GM15510 (cell line): Measurements from ENCODE around the gene GBP7.

ENCODE experiments used
- POLR2A ChIP-seq: IDR thresholded peaks from 3 replicates; pipeline ENCODE4 v1.6.1; 2011; ENCODE audit warnings: borderline replicate concordance; ENCODE audit not compliant: insufficient read length; ENCODE audit errors: extremely low read depth

The GBP7 gene

GRCh38 chr1:89179343-89179742, 3.5 kb upstream of the GBP7 start:
- no peak for TF ChIP-seq POLR2A

GRCh38 chr1:89176971-89177370, 1.2 kb upstream of the GBP7 start:
- TF ChIP-seq POLR2A: no peak

- no peak for TF ChIP-seq POLR2A
These were observed 1.3 kb downstream of the GBP7 start for GRCh38 chr1:89174491-89174890.

- no peak for TF ChIP-seq POLR2A
These were observed 3.2 kb downstream of the GBP7 start for GRCh38 chr1:89172468-89173143.

GRCh38 chr1:89171067-89171438, 4.8 kb downstream of the GBP7 start:
- TF ChIP-seq POLR2A: no peak

DNA sequence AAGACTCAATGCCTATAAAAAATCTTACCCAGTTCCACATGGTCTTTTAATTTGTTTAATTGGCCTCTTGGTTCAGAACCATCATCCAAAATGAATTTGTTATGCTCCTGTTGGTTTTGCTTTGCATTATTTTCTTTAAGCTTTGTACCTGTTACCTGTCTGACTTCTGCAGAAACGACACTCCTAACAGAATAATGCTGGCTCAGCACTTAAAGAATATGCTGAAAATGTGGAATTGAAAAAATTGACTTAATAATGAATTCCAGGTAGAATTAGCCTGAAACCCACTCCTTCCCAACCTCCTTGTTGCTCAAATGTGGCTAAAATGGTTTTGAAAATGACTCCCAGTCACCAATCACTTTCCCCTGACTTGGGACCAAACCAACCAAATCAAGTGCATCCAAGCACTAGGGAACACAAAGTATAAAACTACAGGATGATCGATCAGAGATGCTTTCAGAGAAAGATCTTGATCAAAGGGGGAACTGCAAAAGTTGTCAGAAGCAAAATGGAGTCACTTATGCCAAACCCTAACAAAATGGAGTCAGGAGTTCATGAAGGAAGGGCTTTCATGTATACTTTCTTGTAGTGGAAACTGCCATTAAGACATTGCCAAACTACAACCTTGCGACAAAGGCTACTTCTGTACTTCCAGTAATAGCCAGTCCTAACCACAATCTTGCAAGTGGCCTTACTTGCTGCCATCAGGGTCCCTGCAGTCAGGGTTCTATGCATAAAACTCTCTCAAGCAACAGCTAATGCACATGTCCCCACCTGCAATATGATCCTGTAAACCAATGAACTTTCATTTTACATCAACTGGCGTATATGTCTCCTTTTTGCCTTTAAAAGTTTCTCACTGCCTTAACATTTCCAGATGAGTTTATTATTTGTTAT, 5.4 kb downstream of the GBP7 start:
- no peak for TF ChIP-seq POLR2A

DNA sequence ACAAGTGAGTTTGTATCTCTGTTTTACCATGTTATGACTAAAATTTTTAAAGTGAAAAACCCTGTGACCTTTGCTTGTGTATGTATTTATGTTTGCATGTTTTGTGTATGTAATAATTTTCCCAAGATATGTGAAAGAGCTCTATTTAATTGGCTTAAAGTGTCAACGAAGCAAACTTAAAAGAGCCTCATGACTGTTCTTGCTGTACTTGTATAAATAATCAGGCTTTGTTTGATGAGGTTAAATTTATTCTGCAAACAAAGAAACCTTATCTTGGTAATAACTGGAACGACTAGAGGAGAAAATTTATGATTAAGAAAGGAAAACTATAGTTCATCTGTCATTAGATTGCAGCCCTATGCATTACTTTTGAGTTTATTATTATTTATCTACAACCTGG, 6.6 kb downstream of the GBP7 start:
- TF ChIP-seq POLR2A: no peak

DNA sequence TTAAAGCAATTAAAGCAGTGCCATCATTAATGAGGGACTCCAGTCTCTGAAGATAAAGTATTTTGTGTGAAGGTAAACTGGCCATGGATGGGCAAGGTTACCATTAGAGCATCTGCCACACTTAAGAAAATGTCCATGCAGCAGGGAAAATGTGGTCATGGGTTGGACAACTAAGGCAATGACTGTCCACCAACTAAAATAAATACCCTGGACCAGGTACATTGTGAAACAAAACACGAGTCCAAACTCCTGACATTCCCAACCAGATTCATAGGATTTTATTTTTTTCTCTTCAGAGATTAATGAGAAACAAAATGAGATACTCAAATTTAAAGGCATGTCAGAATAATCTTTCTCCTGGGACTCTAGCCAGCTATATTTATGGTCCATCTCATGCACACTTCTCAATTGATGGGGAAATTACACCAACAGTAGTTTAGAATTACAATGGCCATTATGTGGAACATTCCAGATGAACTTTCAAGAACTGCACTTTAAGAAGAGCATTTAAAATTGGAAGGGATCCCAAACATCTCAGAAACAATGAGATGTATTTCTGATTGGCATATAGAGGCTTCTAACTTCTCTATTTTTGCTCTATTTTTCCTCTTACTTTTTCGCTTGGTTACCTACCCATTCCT, 8.1 kb downstream of the GBP7 start:
- no peak for TF ChIP-seq POLR2A

GRCh38 chr1:89166705-89167104, 9.1 kb downstream of the GBP7 start:
- TF ChIP-seq POLR2A: no peak

DNA sequence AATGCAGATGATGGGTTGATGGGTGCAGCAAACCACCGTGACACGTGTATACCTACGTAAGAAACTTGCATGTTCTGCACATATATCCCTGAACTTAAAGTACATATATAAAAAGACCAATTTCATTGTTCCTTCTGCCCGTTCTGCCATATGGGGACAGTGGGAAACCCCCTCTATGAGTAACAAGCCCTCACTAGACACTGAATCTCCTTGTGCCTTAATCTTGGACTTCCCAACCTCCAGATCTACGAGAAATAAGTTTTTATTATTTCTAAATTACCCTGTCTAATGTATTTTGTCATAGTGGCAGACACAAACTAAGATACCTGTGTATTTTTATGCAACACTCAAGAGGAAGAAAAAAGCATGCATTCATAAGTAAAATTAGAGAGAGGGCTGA, 10.0 kb downstream of the GBP7 start:
- no peak for TF ChIP-seq POLR2A

DNA sequence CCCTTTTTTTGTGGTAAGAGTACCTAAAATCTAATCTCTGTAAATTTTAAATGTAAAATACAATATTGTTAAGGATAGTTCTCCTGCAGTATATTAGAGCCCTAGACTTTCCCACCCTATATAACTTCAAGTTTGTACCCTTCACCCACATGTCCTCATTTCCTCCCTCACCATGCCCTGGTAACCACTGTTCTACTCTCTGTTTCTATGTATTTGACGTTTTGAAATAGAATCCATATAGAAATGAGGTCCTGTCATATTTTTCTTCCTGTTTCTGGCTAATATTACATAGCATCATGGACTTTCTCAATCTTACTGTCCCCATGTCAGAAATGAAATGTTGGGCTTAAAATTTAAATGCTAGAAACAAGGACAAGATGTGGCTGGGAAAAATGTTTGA, 24.8 kb downstream of the GBP7 start:
- TF ChIP-seq POLR2A: no peak

GRCh38 chr1:89149976-89150375, 25.8 kb downstream of the GBP7 start:
- TF ChIP-seq POLR2A: no peak

DNA sequence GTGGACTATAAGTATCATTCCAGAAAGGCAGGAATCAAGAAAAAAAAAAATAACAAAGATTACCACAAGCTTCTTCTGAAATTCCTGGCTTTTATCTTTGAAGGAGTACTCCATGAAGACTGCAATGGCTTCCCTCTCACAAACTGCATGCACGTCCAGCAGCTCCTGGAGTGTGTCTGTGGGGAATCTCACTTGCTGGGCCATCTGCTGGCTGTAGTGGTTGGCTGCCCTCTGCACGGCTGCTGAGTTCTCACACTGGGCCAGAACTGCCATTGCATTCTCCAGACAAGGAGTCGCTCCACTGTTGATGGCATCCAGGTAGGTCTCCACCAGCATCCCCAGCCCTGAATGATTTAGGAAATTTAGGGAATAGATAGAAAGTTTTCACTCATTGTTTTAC, 26.6 kb downstream of the GBP7 start:
- TF ChIP-seq POLR2A: no peak

DNA sequence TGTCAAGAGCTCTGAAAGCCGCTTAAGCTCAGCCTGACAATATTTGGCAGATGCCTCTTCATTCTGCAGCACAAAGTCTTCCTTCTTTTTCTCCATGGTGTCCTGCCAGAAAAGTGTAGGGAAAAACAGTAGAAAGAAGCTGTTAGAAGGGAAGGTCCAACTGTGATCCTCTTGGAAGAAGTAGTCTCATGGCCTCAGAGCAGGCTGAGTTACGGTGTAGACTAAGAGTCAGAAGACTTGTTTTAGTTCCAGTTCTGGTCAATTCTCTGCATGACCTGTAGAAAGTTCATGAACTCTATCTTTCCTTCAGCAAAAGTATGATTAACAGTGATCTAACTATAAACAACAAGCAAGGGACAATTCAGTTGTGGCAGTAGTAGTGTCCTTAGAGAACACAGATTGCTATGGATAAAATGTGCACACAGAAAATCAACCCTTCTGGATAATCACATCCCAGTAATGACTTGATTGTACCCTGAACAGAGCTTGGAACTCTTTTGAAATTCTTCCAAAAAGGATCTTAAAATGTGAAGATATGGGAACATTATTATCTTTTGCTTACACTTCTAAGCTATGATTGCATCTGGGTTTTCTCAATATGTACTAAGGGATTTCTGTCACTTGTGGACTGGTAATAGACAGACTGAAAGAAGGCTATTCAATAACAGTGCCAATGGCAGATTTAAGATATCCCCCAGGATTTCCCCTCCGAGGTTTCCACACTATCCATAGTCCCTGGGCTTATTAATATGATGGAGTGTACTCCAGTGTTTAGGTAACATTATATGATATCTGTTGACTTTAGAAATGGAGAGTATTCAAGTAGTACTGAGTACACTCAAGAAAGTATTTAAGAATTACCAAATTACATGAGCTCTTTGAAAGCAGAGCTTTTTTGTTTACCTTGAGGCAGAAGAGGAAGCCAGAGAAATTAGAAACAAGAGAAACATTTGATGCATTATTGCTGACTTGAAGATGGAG, 27.8 kb downstream of the GBP7 start:
- TF ChIP-seq POLR2A: no peak
